A172 (cell line): ENCODE data around the gene CLEC20A. TPM values are rescaled to one million over a fixed set of nuclear protein-coding genes. Genes with fewer than 3 reads are reported as not detected.

ENCODE experiments used
- DNase-seq: peaks from one replicate; pipeline ENCODE4 v3.0.0-alpha.2; 2015; ENCODE audit warnings: low spot score
- total RNA-seq: library from RNA; depleted of rRNA; stranded (reverse); fragments of >200 nt; shearing (Covaris generic); gene quantifications from 2 replicates; pipeline ENCODE4 v1.2.3, GENCODE V29; 2014; rRNA removed

CLEC20A gene
- not detected in 2 replicates for total RNA-seq

DNA sequence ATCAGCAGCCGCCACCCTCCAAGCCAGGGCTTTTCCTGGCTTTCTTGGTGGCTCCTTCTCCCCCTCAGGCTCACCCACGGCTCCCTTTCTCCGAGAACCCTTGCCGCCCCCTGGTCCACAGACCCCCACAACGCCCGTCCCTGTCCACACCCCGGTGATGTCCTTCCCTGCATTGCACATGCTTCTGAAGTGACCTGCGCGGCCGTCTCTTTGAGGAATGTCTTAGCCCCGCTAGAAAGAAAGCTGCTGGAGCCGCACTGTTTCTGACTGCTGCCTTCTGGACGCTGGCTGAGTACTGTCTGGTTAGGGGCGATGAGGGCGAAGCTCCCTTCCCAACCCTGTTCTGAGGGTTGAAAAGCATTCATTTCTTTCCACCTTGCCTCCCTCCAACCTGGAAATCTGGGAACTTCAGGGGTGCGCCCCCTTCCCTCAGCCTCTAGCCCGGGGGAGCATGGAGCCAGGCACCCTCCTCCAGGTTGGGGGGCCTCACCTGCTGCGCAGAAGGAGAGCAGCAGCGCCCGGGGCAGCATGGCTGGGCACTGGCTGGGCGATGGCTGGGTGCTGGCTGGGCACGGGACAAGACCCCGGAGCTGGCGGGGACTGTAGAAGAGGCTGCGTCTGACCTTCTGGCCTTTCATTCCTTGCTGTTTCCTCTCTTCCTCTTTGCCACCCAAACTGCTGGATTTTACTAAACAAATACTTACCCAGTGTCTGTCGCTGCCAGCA, at the start of gene CLEC20A:
TSS of gene CLEC20A (minus strand) at position 555 of the 726 bp plus-strand sequence. CDS start at position 530, 25 bp downstream.
- DNase-seq, result no peak

DNA sequence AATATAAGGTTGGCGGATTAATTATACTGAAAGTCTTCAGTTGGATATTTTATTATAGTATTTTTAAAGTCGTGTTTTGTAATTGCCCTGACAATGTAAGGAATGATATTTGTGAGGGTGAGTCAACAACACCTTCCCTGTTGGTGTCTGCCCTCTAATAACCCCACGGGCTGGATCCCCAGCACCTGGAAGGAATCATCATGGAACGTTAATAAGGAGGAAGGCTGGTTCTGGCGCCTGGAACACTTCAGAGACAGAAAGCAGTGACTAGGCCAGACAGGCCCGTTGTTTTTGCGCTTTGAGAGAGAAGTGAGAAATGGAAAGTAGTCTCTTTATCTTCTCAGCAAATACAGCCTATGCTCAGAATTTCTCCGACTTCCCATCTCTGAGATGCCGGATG, 47.8 kb upstream of the CLEC20A start:
- peak; percentile 26 for DNase-seq

DNA sequence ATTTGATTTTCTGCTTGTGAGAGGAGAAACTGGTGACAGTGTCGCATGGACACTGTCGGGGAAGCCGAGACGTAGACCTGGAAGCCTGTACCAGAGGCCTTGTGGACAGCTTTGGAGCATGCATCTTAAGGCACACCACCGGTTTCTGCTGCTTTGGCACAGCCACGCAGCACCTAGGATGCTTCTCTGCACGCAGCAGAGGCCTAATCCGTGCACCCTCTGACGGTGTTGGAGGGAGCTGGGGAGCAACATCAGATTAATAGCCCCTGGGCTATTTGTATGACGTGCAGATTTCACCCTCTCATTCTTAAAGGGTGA, 46.5 kb upstream of the CLEC20A start:
- DNase-seq, result no peak

DNA sequence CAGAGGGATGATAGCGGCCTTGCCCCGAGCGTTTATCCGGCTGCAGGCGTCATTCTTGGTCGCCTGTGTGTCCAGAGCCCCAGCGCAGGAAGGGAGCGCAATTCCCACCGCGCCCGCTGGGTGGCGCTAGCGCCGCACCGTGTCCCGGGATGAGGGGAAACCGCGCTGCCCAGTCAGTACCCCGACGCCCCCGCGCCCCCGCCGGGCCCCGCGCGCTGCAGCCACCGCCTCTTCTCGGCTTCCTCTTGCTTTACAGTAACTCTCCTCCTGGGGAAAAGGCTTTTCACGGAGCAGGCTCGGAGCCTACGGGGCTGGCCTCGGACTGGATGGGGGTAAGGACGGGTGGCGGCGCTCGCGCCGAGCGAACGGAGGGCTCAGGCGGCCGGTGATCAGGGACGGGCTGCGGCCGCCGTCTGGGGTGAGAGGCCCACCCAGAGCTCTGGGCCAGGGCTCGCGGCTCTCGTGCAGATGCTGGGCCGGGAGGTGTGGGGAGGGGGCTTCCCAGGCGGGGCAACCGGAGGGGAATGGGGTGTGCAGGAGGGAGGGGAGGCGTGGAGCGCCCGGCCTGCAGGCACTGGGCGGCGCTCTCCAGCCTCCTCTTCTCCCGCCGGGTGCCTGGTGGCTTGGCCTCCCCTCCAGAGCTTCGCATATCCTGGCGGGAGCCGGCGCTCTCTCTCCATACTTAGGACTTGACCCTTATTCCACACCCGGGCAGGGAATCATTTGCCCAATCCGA, 46.0 kb upstream of the CLEC20A start:
- peak; percentile 80 for DNase-seq

DNA sequence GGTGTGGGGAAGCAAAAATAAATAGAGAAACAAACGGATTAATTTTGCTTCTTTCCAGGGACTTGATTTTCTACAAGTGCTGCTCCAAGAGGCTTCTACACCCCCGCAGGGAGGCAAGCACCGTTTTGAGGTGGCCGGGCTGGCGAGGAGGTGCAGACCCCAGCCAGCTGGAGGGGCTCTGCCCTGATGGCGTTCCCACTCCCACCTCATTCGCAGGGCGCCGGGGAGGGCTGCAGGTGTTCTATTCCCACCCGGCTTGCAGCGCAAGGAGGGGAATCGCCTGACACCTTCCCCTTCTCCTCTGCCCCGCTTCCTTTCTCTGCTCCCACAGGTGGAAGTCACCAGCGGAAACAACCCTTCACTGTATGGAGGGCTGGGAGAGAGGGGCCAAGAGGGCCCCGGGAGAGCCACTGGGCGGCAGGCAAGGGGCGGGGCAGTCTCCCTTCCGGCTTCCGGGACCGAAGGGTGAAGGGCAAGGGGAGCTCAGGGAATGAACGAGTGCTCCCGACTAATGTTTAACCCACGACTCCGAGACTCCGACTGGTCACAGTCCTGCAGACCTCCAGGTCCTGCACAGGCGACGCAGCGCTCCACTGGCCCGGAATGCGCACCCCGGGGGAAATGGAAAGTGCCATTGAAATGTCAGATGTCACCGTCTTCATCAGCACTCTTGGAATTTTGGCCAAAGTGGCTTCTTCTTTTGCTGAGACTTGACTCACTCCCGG, 45.2 kb upstream of the CLEC20A start:
- DNase-seq, result no peak

DNA sequence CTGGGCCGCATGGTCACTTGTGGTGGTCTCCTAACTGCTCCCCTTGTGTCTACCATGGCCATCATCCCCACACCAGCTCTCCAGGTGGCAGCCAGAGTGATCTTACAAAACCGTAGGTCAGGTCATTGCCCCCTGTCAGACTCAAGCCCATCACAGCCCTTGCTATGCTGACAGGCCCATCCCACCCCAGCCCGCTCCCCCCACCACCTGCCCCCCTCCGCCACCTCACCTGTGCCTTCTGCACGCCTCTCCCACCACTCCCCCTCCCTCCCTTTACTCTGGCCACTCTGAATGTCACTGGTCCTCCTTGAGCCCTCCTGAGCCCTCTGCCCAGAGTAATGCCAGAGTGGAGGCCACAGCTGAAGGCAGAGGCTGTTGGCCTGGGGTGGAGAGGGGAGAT, 44.6 kb upstream of the CLEC20A start:
- no peak for DNase-seq

DNA sequence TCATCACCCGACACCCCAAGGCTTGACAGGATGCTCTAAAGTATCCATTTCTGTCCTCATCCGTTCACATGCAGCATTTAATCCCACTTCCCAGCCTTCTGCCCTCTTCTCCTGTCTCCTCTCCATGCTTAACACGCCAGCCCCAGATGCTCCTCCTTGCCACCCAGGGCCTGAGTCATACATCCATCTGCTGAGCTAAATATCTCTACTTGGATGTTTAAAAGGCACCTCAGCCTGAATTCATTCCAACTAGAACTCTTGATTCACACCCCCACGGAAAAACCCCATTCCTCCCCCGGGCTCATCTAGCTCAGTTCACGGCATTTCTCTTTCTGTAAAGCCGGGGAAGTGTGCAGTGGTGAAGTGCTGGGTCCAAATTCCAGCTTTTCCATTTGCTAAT, 43.9 kb upstream of the CLEC20A start:
- peak; percentile 81 for DNase-seq

DNA sequence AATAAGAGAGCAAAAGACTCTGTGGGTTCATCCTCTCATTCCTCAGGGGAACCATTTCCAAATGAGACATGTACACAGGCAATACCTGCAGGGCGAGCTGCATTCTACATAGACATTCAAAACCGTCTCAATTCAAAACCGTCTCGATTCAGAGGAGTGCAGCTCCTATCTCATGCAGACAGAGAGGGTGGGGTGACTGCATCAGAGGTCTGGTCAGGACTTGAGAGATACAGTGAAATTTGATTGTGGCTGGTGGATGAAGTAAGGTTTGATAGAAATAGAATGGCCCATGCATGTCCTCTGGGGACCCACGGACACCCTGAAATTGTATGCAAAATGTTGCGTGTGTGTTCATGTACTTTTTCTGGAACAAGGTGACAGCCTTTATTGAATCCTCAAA, 43.4 kb upstream of the CLEC20A start:
- DNase-seq, result no peak

DNA sequence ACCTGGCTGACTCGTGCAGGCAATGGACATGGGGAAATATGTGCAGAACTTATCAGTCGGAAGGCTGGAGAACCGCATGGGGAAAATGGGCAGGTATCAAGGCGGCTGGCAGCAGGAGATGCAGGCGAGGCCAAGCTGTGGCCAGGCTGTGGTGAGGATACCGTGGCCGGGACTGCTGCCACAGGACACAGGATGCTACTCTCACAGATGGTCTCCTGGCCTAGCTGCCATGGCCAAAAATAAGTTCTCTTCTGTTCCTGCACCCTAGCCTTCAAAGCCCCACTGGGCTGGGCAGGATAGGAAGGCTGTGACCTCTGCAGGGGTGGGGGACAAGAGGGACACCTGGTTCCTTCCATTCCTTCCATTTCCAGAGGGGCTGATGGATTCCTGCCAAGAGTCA, 42.5 kb upstream of the CLEC20A start:
- DNase-seq, result no peak

DNA sequence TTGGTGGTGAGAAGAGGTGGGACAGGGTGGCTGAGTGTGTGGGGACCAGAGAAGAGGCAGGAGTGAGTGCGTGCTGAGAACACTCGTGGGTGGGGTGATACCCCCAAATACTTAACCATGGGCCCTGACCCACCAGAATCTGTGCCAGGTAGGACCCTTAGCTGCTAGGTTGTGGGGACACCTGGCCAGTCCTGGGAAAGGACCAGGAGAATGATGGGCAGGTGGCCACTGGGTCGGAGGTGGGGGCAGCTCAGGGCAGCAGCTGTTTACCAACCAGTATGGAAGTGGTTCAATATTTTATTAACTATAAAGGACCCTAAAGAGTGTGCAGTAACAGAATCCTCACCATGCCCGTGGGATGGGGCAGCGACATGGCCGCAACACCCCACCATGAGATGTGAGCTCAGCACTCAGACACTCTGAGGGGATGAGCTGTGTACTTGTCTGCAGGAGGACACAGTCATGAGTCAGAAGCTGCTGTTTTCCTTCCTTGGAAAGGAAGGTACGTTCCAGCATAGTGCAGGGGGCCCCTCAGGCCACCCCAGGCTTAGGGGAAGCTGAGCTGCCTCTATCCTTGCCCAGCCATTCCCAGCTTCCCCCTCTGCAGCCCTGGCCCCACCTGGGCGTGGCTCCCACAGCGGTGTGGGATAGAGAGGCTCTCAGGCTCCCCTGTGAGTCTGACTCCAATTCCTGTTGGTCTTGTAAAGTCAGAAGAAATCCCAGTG, 41.6 kb upstream of the CLEC20A start:
- DNase-seq, result peak; percentile 67

DNA sequence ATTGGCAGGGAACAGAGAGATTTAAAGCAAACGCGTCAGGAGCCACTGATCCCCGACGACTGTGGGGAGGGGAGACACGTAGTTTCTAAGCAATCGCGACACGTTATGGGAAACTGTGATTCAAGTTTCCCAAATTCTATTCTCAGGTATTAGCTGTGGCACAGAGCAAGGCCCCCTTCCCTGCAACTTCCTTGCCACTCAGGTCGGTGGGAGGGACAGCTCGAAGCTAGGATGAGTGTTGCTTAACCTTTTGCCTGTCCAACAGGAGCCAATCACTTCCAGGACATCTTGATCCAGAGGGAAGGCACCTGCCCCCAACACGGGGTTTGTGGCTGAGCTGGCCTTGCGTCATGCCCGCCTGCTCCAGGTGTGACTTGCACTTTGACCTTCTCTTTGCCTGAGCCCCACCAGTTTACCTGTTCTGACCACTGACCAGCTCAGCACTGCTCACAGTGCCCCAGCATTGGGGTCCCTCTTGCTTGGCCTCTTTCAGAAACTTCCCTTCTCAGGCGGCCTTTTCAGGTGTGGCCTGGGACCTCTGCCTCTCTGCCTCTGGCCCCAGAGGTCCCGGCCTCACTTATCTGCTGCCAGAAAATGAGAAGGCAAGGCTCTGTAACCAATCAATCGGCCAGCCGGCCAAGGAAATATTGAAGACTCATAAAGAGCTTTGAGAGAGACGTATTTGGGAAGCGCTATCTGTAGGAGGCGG, 40.8 kb upstream of the CLEC20A start:
- DNase-seq, result no peak

DNA sequence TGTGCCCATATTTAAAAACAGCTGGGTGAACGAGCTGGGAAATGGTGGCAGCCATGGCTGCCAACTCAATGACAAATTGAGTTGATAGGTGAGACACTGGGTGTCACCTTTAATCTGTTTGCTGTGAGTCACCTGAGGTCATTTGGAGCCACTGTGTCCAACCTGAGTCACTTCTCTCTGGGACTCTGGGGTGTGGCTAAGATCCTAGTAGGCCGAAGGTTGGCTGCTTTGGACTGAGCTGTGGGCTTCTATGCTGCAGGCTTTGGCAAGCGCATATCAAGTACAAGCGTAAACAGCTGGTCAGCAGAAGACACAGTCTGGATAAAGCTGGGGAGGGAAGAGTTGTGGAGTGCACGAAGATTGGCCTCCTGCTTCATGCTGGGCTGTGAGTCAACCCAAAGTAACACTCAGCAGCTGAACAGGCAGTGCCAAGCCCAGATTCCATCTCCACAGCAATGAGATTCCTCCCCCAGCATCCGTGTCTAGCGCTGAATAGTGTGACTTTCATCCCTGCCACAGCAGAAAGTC, 40.1 kb upstream of the CLEC20A start:
- peak; percentile 97 for DNase-seq

DNA sequence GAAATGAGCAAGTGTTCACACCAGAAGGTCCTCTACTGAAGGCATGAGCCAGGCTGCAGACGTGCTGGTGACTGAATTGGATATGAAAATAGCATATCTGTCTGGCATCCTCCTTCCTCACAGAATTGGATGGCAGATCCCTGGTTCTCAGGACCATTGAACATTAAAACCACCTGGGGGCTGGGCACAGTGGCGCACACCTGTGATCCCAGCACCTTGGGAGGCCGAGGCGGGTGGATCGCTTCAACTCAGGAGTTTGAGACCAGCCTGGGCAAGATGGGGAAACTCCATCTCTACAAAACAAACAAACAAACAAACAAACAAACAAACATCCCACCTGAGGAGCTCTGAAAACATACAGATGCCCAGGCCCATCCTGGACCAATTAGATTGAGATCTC, 39.6 kb upstream of the CLEC20A start:
- DNase-seq, result no peak

DNA sequence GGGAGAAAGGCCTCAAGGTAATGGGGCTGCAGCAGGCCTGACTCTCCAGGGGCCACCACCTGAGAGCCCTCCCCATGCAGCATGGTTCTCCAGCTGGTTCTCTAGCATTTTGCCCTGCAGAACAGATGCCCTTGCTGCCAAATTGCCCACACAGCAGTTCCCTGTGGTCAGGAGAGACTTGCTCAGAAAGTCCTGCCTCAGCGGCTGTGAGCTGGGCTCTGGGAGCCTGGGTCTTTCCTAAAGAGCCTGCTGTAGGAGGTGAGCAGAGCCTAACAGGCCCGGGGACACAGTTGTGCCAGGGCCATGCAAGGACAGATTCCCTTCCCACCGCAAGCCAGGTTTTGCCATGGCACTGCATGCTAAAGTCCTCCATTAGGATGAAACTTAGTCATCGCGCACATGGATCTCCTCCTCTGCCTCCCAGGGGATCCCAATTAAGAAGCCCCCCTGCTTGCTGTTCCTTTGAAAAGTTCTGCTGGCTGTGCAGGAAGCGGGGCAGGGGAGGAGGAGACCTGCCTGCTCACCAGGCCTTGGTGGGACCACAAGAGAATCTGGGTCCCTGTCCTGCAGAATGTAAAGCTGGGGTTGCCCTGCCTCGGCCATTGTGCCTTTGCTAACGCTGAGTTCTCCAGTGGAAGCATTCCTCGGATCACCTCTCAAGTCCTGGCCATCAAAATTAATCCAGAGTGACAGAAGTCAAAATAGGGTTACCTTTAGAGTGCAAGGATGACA, 37.5 kb upstream of the CLEC20A start:
- DNase-seq, result no peak

DNA sequence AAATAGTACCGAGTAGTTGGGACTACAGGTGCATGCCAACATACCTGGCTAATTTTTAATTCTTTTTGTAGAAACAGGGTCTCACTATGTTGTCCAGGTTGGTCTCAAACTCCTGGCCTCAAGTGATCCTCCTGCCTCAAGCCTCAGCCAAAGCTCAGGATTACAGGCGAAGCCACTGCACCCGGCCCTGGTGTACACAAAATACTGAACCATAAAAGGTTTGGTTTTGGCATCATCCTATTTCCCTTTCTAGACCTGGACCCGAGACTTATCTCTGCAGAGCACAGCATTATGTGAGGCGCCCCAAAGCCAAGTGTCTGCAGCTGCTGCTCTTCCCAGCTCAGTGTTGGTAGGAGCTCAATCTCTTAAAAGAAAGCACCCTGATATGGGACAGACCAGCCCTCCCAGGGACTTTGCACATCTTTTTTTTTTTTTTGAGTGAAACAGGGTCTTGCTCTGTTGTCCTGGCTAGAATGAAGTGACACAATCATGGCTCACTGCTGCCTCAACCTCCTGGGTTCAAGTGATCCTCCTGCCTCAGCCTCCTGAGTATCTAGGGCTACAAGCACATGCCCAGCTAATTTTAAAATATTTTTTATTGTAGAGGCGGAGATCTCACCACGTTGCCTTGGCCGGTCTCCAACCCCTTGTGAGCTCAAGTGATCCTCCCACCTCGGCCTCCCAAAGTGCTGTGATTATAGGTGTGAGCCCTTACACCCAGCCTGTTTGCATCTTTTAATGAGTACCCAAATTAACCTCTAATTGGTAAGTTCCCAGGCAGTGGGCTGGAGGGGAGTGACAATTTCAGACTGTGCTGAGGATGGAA, 36.6 kb upstream of the CLEC20A start:
- no peak for DNase-seq

DNA sequence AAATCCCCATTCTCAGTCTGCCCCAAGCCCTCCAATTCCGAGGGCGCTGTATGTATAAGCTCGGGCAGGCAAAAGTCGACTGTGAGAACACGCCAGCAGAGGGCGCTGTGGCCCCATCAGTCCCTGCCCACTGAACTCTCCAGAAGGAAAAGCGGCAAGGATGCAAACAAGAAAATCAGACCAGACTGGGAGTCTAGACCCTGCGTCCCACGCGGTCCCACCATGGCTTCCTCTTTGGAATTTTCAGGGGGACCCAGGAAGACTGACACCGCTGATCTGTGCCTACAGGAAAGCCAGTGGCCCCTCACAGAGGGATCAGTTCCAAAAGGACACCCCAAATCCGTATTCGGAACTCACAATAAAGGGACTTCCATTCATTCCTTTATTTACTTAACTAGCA, 35.6 kb upstream of the CLEC20A start:
- peak; percentile 88 for DNase-seq

DNA sequence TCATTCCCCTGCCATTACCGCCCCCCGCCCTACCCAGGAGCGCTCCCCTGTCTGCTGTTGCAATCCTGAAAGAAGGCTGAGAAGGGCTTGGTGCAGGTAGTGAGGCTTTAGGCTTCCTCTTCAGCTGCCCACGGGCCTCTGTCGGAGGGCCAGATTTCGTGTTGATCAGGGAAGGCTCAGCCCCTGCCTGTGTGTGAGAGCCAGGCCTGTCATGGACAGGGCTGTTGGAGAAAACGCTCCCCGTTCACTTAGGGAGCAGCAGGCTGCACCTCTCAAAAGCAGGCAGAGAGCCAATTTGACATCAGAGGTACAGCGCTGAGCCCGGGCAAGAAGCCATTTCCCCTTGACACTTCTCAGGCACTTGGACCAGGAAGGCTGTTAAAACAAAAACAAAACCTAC, 35.1 kb upstream of the CLEC20A start:
- DNase-seq, result no peak

DNA sequence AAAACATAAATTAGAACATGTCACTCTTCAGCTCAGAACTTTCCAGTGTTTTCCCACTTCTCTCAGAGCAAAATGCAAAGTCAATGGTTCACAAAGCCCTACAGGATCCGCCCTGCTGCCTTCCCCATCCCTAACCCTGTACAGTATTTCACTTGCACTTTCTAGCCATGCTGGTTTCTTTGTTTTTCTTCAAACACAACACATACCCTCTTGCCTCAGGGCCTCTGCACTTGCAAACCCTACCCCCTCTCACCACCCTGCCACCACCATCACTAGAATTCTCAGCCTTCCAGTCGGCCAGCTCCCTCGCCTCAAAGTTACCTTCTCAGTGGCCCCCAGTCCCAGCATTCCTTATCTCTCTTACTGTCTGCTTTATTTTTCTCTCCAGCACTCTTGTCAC, 33.7 kb upstream of the CLEC20A start:
- no peak for DNase-seq

DNA sequence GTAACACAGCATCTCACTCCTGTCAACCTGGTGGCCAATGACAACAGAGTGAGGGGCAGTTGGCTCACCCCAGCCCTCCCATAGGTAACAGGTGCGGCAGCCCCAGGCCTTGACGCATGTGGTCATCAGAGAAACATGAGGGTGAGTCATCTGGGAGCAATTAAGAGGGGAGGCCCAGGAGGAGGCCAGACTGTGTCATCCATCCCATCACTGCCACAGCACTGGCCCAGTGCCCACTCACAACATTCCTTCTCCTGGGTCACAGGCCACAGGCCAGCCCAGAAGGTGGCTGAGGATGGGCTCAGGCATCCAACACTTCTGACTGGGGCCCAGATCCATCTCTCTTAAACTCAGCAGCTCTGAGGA, 33.3 kb upstream of the CLEC20A start:
- DNase-seq, result peak; percentile 99
